ENCODE measurements around the gene CAB39L.

The CAB39L gene

DNA sequence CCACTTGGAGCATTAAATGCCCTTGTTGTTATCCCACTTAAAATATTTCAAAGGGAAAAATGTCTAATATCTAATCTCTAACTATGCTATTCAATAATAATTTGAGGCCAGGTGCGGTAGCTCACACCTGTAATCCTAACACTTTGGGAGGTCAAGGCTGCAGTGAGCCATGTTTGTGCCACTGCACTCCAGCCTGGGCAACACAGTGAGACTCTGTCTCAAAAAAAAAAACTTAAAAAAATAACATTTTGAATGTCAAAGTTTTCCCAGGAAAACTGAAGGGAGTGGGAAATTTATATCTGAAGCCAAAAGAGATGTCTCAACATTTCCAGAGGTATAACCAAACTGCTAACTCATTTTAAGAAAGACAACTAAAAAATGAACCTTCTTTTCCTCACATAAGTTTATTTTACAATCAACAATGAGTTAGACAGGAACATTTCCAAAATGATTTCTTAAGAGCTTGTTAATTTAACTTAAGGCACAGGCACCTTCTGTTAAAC is 47.9 kb downstream of the CAB39L start:
- DNase-seq, result no peak

DNA sequence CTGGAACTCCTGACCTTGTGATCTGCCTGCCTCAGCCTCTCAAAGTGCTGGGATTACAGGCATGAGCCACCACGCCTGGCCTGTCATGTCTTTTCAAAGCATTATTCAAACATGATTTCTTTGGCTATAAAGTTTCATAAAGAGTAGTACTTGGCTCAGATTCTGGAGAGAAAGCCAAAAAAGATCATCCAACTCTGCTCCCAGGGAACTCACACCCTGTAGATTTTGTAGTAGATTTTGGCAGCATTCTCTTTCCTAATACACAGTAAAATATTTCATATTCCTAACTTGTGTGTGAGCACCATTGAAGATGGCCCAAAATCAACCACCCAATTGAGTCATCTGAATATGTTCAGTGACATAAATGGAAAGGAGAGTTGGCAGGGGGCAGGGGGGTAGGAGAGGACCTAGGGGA is 48.4 kb downstream of the CAB39L start:
- no peak for DNase-seq

DNA sequence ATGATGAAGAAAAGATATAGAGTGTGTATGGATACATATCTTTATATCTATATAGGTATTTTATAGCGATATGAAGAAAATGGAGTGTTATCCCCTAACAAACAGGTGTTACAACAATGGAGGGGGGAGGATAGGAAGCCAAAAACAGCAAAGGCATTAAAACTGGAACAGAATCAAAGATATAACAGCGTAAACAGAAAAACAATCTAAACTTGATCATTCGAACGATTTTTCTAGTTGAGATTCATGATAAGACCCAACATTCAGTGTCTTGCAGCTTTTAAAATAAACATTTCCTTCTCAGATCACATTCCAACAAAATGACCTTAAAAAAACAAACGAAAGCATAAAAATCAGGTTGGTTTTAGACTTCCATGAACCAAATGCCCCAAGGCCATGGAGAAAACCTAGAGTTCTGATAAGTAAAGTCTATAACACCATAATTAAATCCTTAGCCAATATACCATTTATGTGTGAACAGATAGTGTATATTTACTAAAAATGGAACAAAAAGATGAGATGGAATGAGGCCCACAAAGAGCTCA is 55.7 kb downstream of the CAB39L start:
- DNase-seq, result no peak

DNA sequence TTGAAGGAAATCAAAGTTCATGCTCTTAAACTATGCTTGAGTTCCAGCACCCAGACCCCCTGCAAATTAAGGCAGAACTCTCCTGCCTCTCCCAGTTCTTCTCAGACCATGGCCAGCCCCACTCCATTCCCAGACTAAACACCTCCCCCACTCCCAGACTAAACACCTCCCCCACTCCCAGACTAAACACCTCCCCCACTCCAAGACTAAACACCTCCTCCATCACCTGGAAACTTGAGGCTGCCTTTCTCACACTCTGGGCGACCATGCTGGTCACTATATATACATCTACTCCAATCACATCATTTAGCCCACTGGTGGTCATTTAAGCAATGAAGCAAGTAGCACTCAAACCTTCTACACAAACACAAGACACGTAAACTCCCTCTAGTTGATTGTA is 57.2 kb downstream of the CAB39L start:
- DNase-seq, result no peak

DNA sequence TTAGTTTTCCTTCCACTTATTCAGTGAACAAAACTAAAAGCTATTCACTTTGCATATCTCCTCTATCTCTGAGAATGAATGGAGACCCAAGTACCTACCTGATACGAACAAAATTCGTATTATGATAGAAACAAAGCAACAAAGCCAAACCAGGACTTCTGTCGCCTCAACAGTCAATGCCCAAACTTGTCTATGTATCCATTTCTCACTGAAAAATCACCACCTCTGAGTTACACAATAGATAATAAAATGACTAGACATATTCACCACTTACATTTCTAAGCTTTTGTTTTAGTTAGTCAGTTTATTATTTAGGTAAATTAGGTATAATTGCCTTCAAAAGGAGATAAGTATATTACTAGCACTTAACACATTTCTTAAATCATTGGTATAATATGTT is 67.7 kb downstream of the CAB39L start:
- DNase-seq, result no peak

DNA sequence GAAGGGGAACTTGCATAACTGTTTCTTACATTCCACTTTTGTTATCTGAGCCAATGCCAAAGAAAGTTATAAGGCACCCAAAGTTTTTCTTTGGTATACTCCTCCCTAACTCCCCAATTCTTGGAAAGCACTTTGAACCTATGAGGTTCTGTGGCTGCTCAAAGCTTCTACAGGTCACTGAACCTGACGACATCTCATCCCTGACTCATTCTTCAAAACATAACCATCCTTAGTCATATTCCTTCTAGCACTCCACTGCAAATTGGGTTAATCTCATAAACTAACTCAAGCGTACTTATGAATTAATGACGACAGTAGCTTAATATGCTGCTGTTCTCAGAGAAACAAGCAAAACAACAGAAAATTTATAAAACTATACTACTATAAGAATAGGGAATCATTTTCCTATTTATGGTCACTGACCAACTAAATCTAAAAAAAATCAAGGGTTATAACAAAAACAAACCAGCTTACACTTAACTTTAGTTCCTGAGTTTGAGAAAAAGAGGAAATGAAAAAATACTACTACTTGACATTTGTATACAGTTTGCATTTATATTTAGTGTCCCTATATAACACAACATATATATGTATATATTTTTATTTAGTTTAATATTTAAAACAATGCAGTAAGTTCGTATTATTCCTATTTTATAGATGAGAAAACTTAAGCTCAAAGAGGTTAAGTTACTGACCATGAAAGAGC is 69.1 kb downstream of the CAB39L start:
- peak; percentile 10 for DNase-seq

DNA sequence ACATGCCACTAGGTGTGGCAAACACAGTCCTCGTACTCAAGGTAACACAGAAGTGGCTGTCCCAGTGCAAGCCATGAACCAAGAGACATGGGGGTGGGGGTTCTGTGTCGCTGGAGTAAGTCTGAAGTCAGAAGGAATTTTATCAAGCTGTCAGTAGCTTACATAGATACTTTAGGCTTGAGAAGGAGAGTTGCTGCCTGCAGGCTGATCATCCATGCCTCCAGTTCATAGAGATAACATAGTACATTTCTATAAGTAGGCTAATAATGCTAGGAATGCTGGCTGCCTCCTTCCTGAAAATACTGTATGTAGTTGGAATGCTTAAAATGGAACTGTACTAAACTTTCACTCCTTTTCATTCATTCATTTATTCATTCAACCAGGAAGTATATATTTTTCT is 70.1 kb downstream of the CAB39L start:
- DNase-seq, result no peak

DNA sequence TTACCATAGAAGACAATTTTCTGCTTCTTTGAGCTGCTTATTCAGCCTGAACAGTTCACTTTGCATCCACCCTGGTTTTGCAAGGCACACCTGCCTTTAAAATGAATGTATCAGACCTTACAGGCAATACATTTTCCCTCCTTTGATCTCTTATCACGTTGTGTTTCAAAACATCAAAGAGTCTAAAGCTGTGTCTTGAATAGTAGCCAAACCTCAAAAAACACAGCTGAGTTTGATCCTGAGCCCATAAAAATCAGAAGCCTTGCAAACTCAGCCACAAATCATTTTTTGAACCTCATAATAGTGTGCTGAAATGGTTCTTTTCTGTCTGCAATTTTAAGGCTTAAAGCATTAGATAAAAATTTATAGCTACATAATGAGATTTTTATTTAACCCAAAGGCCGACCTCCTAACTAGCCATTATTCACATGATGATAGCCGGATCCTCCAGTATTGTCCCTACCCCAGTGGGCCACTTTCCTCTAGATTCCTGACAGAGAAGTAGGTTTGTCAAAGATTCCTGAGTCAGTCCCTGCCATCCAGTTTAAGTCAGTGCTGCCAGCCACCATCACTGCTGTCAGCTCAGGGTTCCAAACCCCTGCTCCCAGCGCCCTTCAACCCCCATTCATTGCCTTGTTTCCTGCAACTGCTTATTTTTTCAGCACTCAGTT is 71.8 kb downstream of the CAB39L start:
- no peak for DNase-seq

DNA sequence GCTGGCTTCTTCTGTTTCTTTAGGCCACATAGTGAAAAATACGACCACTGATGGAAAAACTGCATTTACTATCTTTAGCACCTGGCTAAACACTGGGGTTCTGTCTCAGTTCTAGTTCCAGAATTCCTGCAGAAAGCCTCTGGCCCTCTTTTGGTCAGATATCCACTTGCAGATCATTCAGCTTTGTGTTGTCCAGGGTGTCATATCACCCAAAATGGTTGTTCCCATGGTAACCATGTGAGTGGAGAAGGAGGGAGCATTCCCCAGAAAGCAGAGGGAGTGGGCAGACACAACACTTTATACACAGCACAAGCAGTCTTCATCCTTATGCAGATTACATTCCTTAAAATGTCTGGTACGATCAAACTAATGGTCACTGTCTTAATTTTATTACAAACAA is 73.5 kb downstream of the CAB39L start:
- peak; percentile 35 for DNase-seq

DNA sequence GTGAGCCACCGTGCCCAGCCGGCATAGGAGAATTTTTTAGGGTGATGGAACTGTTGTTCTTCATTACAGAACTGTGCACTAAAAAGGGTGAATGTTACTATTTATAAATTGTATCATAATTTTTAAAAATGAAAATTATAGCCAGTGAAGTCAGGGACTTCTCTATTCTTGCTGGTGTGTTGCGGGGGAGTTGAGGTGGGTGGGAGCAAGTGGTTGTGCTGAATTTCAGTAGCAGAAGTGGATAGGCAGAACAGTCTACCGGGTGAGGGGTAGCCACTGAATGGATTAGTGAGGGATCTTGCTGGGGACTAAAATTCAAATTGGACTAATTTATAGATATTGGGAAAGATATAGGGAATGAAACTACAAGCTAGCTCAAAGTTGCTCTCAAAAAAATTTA is 74.0 kb downstream of the CAB39L start:
- DNase-seq, result peak; percentile 44

DNA sequence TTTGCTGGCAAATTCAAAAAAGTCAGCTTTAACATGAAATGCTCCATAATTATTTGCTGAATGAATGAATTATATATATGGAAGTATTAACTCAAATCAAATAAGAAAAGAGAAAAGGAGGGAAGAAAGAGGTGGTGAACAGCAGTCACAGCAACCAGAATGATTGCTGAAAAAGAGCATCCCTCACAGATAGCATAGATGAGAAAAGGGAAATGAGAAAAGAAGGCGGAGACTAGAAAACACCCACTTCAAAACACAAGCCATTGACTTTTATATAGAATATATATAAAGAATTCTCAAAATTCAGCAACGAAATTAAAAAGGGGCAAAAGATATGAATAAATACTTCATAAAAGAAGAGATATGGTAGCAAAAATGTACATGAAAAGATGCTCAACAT is 75.2 kb downstream of the CAB39L start:
- no peak for DNase-seq

DNA sequence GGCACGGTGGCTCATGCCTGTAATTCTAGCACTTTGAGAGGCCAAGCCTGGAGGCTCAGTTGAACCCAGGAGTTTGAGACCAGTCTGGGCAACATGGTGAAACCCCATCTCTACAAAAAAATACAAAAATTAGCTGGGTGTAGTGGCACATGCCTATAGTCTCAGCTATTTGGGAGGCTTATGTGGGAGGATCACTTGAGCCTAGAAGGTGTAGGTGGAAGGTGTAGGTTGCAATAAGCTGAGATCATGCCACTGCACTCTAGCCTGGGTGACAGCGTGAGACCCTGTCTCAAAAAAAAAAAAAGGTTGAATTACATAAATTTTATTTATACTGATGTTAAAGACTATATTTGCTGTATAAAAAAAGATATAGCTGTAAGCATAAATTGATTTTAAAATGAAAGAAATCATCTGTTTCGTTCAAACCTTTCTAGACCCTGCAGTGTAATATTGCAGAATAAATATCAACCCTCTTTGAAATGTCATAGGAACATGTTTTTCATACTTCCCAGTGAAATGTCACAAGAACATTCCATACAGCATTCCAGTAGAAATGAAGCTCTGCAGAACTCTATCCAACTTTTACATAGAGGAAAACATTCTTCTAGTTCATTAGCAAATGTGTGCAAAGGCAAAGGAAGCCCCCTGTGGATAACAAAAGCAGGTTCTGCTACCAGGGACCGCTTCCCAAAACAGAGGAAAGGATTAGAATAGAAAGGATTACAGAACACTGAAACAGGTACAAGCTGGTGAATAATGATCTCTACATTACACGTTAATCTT is 76.0 kb downstream of the CAB39L start:
- DNase-seq, result no peak

DNA sequence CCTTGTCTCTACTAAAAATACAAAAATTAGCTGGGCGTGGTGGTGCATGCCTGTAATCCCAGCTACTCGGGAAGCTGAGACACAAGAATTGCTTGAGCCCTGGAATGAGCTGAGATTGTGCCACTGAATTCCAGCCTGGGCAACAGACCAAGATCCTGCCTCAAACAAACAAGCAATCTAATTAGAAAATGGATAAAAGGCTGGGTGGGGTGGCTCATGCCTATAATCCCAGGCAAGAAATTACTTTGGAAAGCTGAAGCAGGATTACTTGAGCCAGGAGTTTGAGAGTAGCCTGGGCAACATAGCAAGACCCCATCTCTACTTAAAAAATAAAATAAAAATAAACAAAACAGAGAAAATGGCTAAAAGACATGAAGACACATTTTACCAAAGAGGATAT is 77.0 kb downstream of the CAB39L start:
- no peak for DNase-seq

DNA sequence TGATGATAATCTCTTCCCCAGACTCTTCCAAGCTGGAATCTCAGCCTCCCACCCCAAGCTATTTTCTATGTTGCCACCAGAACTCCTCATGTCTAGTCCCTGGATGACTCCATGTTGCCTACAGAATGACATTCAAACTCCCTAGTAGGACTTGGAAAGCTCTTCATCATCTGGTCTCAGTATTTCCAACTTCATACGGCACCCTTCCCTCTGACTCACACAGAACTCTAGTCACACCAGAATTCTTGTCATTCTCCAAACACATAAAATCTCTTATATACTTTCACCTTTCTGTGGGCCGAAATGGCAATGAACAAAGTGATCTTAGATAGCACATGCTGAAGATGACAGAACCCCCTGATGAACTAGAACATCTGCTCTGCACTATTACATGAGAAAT is 86.2 kb downstream of the CAB39L start:
- no peak for DNase-seq

DNA sequence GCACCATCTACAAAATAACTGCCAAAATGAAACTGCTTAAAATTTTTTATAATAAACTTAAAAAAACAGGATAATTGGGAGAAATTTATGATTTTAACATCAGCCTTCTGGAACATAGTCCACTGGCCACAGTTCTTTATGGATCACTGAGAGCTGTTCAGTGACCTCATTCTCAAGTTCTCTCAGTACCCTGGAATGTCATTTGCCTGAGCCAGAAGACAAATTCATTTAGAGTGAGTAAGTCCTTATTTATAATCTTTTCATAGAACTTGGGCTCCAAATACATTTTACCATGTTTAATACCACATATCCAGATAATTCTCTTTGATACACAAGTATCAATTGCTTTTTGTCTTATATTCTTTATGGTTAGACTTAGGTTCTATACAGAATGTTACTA is 87.6 kb downstream of the CAB39L start:
- no peak for DNase-seq

DNA sequence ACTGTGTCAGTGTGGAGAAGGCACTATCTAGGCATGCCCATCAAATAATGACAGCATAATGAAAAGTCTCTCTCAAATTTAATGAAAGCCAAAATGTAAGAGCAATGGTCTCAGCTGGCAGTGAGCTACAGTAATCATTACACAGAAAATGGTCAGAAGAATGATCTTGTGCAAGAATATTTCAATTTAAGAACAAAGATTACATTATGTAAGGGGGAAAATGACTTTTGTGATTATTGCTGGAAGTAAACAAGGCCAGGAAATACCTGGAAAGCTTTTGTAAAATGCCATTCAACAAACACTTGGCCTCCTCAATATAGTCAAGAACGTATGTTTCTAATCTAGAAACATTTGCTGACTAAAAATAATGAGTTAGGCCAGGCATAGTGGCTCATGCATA is 89.1 kb downstream of the CAB39L start:
- no peak for DNase-seq

DNA sequence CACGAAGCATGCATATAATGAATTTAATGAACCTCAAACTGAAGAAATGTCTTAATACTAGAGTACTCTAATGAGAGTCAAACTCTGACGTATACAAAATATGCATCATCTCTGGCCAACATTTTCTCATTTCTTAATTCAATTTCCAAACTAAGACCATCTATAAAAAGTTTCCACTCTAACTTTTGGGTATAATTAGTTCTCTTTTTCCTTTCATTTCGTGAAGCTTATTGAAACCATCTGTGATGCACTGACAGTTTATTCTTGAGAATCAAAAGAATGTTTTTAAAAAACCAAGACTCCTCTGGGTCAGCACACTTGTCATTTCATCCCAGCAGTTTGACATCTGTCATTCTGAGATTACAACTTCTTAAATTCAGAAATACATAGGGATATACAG is 90.0 kb downstream of the CAB39L start:
- no peak for DNase-seq

DNA sequence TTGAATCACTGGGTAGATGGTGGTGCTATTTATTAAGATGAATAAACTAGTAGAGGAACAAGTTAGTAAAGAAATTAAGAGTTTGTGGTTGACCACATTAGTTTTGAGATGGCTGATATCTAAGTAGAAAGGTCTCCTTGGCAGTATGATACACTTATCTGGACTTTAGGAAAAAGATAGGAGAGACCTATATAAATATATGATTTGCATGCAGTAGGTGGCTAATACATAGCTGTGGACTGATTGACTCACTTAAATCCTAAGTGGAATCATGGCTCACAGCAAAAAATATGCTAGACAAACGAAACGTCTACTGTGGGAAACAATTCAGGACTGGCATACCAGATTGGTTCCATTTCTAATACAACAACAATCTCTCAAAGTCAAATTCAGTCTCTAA is 92.0 kb downstream of the CAB39L start:
- DNase-seq, result no peak

DNA sequence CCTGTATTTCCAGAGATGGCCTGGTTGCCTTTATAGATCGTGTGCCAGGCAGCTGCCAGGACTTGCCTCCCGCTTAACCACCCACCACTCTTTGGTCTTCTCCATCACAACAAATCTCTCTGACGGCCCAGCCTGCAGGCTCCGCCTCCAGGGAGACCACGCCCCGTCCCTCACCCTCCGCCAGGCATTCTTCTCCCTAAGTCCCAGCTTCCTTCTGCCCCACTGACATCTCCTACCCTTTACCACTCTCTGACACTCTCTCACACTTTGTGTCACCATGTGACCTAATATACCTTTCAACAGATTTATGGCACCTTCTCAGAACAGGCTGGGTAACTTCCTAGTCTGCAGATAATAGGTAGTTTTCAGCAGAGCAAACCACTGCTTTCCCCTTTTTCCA is 95.1 kb downstream of the CAB39L start:
- no peak for DNase-seq

DNA sequence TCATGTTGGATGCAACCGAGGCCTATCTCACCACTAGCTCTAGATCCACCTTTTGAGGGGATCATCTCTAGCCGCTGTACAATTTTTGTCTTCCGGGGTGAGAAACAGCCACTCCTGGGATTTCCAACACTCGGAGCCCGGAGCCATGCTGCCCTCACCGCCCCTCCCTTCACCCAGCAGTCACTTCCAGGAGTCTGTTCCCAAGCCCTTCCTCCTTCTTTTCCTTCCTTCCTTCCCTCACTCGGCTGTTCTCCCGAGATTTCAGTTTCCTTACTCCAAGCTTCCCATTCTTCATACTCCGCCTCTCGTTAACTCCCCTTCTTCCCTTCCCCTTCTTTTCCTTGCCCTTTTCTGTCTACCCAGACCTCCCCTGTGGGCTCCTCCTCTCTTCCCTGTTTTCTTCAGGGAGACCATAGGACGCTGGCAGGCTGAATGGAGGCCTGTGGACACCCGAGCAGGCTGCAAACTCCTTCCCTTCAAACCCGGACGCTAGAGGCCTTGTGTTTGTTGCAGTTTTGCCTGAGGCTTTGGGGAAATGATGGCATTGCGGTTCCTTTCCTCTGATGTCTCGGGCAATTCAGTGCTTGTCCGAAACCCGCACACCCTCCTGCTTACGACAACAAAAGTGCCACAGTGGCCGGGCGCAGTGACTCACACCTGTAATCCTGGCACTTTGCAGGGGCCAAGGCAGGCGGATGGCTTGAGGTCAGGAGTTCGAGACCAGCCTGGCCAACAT is 96.0 kb downstream of the CAB39L start:
- DNase-seq, result no peak

DNA sequence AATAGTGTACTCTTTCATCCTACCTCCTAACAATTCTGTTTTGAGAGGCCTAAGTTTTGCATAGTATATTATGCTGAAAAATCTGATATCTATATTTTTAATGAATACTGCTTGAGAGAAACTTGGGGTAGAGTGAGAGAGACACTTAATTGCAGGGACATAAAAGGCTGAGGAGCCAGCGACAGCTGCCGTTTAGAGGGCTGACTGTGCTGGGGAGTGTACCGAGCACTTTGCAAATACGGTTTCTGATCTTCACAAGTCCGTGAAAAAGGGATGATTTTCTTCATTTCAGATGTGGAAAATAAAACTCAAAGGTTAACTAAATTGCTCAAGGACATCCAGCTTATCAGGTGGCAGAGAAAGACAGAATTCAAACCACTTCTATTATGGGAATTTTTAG is 97.4 kb downstream of the CAB39L start:
- no peak for DNase-seq

DNA sequence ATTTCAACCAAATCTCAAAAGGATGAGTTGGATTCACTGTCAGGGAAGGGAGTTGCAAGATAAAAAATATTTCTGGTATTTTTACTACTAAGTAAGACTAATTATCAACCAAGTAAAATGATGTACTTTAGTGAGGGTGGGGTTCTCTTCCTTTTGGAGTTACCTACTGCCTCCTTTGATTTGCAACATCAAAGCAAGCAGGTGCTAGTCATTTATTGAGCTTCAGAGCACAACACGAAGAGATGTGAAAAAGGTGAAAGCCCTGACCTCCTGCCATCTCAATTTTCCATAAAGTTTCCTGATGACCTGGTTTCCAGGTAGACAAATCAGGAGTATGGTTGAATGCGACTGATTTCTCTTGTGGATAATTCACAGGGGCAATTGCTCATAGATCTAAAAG is 100.1 kb downstream of the CAB39L start:
- DNase-seq, result no peak

DNA sequence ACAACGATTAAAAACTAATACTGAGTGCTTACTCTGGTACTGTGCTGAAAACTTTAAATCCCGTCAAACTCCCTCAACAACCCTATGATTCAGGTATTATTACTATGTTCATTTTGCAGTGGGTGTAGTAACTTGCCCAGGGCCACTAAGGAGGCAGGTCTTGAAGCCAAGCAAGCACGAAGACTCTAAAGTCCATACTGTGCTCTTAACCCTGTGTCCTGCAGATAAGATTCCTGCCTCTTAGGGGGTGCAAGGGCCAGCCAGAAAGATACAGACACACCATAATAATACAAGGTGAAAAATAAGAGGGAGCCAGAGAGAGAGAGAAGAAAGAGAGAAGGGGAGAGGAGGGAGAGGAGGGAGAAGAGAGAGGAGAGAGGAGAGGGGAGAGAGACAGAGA is 100.6 kb downstream of the CAB39L start:
- no peak for DNase-seq
